ENCODE measurements around the gene FBXW8. TPM values are rescaled to one million over a fixed set of nuclear protein-coding genes. Genes with fewer than 3 reads are reported as not detected.

Gene FBXW8
- total and polyA plus RNA-seq, 7 experiments from 2014 or later = 4.8 to 13.2 (median 11.7) TPM

GRCh38 chr12:116885491-116885890 lies 25.3 kb upstream of the FBXW8 start:
- POLR2A ChIA-PET = no interaction called here
- H3K9me3 ChIP-seq (ENCODE audit: control insufficient read depth in 2 of 3, low read length in 3 of 3) = no peaks in the 10 kb centered on the region
- no peak for DNase-seq
- CTCF ChIA-PET = interaction anchor here (0.6 kb wide), 1 partner anchor 116 kb away, joined by 5 read pairs; no protein-coding TSS in a partner anchor
- no peak overlapping the region for H3K27ac Mint-ChIP-seq
- H3K4me1 Mint-ChIP-seq = peaks cover 11 to 22% (median 16%) of the 10 kb centered on the region in 7 donors
- H3K27me3 Mint-ChIP-seq = peaks cover 29 to 72% (median 40%) of the 10 kb centered on the region in 5 donors
- H3K36me3 ChIP-seq (ENCODE audit: control insufficient read depth in 2 of 3, insufficient read depth in 3 of 3, low read length in 3 of 3) = no peaks in the 10 kb centered on the region
- H3K4me1 ChIP-seq (ENCODE audit: control insufficient read depth in 2 of 2, insufficient read depth in 2 of 2, low read length in 2 of 2) = peaks cover 0 to 14% of the 10 kb centered on the region in 2 donors
- H3K4me3 Mint-ChIP-seq = no peak overlapping the region
- intact Hi-C loops (cut with micrococcal nuclease) = no loop called here
- H3K27me3 ChIP-seq (ENCODE audit: control insufficient read depth in 2 of 2, insufficient read depth in 2 of 2, low read length in 2 of 2) = peaks cover 0 to 8% of the 10 kb centered on the region in 2 donors
- H3K27ac ChIP-seq (ENCODE audit: low read depth, low read length) = no peak overlapping the region
- H3K9me3 Mint-ChIP-seq = peaks cover 0 to 3% (median 0%) of the 10 kb centered on the region in 11 donors
- ATAC-seq = peak; percentile 66
- no peaks in the 10 kb centered on the region for H3K36me3 Mint-ChIP-seq
- H3K4me3 ChIP-seq (ENCODE audit: low read length) = no peak overlapping the region

DNA sequence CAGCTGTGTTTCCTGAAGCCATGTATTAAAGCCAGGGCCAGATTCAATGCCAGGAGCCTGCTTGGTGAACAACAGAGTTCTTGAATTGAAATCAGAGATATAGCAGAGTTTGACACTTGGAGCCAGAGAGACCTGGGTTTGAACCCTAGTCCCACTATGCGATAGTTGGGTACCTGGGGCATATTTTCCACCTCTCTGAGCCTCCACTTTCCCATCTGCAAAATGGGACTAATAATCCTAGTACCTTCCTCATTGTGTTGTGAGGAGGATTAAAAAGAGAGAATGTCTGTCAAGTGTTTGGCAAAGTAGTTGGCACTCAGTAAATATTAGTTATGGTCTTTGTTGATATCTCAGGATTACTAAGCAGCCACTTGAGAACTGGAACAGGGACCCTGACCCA lies 23.5 kb upstream of the FBXW8 start:
- intact Hi-C loops (cut with micrococcal nuclease) = no loop called here
- H3K9me3 ChIP-seq (ENCODE audit: control insufficient read depth in 2 of 3, low read length in 3 of 3) = no peaks in the 10 kb centered on the region
- CTCF ChIA-PET = no interaction called here
- no peak overlapping the region for H3K4me3 Mint-ChIP-seq
- H3K36me3 ChIP-seq (ENCODE audit: control insufficient read depth in 2 of 3, insufficient read depth in 3 of 3, low read length in 3 of 3) = no peaks in the 10 kb centered on the region
- peaks cover 18 to 67% (median 29%) of the 10 kb centered on the region in 5 donors for H3K27me3 Mint-ChIP-seq
- peaks cover 0 to under 1% of the 10 kb centered on the region in 2 donors for H3K27me3 ChIP-seq (ENCODE audit: control insufficient read depth in 2 of 2, insufficient read depth in 2 of 2, low read length in 2 of 2)
- POLR2A ChIA-PET = no interaction called here
- H3K36me3 Mint-ChIP-seq = no peaks in the 10 kb centered on the region
- H3K4me3 ChIP-seq (ENCODE audit: low read length) = no peak overlapping the region
- H3K4me1 ChIP-seq (ENCODE audit: control insufficient read depth in 2 of 2, insufficient read depth in 2 of 2, low read length in 2 of 2) = peaks cover 0 to 3% of the 10 kb centered on the region in 2 donors
- DNase-seq (no peak), ATAC-seq (no peak)
- H3K27ac Mint-ChIP-seq = no peak overlapping the region
- peaks cover 0 to 5% (median 0%) of the 10 kb centered on the region in 11 donors for H3K9me3 Mint-ChIP-seq
- peaks cover 4 to 12% (median 6%) of the 10 kb centered on the region in 7 donors for H3K4me1 Mint-ChIP-seq
- H3K27ac ChIP-seq (ENCODE audit: low read depth, low read length) = no peak overlapping the region

DNA sequence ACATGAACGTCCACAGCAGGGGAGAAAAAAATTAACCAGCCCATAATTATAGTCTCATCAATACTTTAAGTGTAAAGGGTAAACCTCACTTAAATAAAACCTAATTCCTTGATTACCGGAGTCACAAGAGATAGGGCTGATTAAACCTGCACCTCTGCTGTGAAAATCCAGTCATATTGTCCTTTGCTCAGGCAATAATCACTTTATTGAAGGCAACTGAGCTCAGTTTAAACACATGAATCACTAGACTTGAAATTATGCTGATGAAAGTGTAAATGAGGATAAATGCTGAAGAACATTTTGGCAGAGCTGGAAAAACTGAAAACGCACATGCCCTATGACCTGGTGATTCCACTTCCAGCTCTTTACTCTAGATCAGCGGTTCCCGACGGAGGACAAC lies 22.9 kb upstream of the FBXW8 start:
- DNase-seq (no peak), ATAC-seq (no peak)
- Mint-ChIP-seq H3K27me3 (peaks cover 11 to 61% (median 24%) of the 10 kb centered on the region in 5 donors), H3K4me1 (peaks cover 0 to 5% (median 0%) of the 10 kb centered on the region in 7 donors), H3K4me3 (no peak overlapping the region), H3K36me3 (no peaks in the 10 kb centered on the region), H3K27ac (no peak overlapping the region), H3K9me3 (peaks cover 0 to 5% (median 0%) of the 10 kb centered on the region in 11 donors)
- H3K9me3 ChIP-seq (ENCODE audit: control insufficient read depth in 2 of 3, low read length in 3 of 3) = no peaks in the 10 kb centered on the region
- no peaks in the 10 kb centered on the region for H3K36me3 ChIP-seq (ENCODE audit: control insufficient read depth in 2 of 3, insufficient read depth in 3 of 3, low read length in 3 of 3)
- intact Hi-C loops (cut with micrococcal nuclease) = no loop called here
- H3K27me3 ChIP-seq (ENCODE audit: control insufficient read depth in 2 of 2, insufficient read depth in 2 of 2, low read length in 2 of 2) = no peaks in the 10 kb centered on the region
- no peaks in the 10 kb centered on the region for H3K4me1 ChIP-seq (ENCODE audit: control insufficient read depth in 2 of 2, insufficient read depth in 2 of 2, low read length in 2 of 2)
- POLR2A ChIA-PET = no interaction called here
- H3K4me3 ChIP-seq (ENCODE audit: low read length) = no peak overlapping the region
- CTCF ChIA-PET = no interaction called here
- no peak overlapping the region for H3K27ac ChIP-seq (ENCODE audit: low read depth, low read length)

- ATAC-seq = no peak
- Mint-ChIP-seq H3K9me3 (peaks cover 0 to 5% (median 0%) of the 10 kb centered on the region in 11 donors), H3K27ac (no peak overlapping the region)
These were observed 20.4 kb upstream of the FBXW8 start for GRCh38 chr12:116890330-116890729.

GRCh38 chr12:116891019-116891418 lies 19.7 kb upstream of the FBXW8 start:
- no peaks in the 10 kb centered on the region for H3K4me1 ChIP-seq (ENCODE audit: control insufficient read depth in 2 of 2, insufficient read depth in 2 of 2, low read length in 2 of 2)
- no peaks in the 10 kb centered on the region for H3K27me3 ChIP-seq (ENCODE audit: control insufficient read depth in 2 of 2, insufficient read depth in 2 of 2, low read length in 2 of 2)
- ChIA-PET POLR2A (no interaction called here), CTCF (no interaction called here)
- Mint-ChIP-seq H3K4me3 (no peak overlapping the region), H3K4me1 (no peaks in the 10 kb centered on the region), H3K36me3 (no peaks in the 10 kb centered on the region), H3K9me3 (peaks cover 0 to 5% (median 0%) of the 10 kb centered on the region in 11 donors), H3K27ac (no peak overlapping the region), H3K27me3 (peaks cover 0 to 41% (median 10%) of the 10 kb centered on the region in 5 donors)
- no peak overlapping the region for H3K4me3 ChIP-seq (ENCODE audit: low read length)
- ATAC-seq = no peak
- H3K9me3 ChIP-seq (ENCODE audit: control insufficient read depth in 2 of 3, low read length in 3 of 3) = no peaks in the 10 kb centered on the region
- no peak overlapping the region for H3K27ac ChIP-seq (ENCODE audit: low read depth, low read length)
- DNase-seq = no peak
- no peaks in the 10 kb centered on the region for H3K36me3 ChIP-seq (ENCODE audit: control insufficient read depth in 2 of 3, insufficient read depth in 3 of 3, low read length in 3 of 3)
- intact Hi-C loops (cut with micrococcal nuclease) = no loop called here

More at GRCh38 chr12:116890330-116890729, 20.4 kb upstream of the FBXW8 start:
- H3K4me3 ChIP-seq (ENCODE audit: low read length) = no peak overlapping the region
- H3K4me1 ChIP-seq (ENCODE audit: control insufficient read depth in 2 of 2, insufficient read depth in 2 of 2, low read length in 2 of 2) = no peaks in the 10 kb centered on the region
- H3K27ac ChIP-seq (ENCODE audit: low read depth, low read length) = no peak overlapping the region
- ChIA-PET POLR2A (no interaction called here), CTCF (no interaction called here)
- no peaks in the 10 kb centered on the region for H3K9me3 ChIP-seq (ENCODE audit: control insufficient read depth in 2 of 3, low read length in 3 of 3)
- intact Hi-C loops (cut with micrococcal nuclease) = no loop called here
- no peak for DNase-seq
- H3K27me3 ChIP-seq (ENCODE audit: control insufficient read depth in 2 of 2, insufficient read depth in 2 of 2, low read length in 2 of 2) = no peaks in the 10 kb centered on the region
- H3K36me3 ChIP-seq (ENCODE audit: control insufficient read depth in 2 of 3, insufficient read depth in 3 of 3, low read length in 3 of 3) = no peaks in the 10 kb centered on the region
- no peak overlapping the region for H3K4me3 Mint-ChIP-seq
- H3K36me3 Mint-ChIP-seq = no peaks in the 10 kb centered on the region
- no peaks in the 10 kb centered on the region for H3K4me1 Mint-ChIP-seq
- peaks cover 0 to 44% (median 10%) of the 10 kb centered on the region in 5 donors for H3K27me3 Mint-ChIP-seq

GRCh38 chr12:116892349-116893140 lies 18.2 kb upstream of the FBXW8 start:
- CTCF ChIA-PET = no interaction called here
- intact Hi-C loops (cut with micrococcal nuclease) = no loop called here
- no peak overlapping the region for H3K27ac ChIP-seq (ENCODE audit: low read depth, low read length)

DNA sequence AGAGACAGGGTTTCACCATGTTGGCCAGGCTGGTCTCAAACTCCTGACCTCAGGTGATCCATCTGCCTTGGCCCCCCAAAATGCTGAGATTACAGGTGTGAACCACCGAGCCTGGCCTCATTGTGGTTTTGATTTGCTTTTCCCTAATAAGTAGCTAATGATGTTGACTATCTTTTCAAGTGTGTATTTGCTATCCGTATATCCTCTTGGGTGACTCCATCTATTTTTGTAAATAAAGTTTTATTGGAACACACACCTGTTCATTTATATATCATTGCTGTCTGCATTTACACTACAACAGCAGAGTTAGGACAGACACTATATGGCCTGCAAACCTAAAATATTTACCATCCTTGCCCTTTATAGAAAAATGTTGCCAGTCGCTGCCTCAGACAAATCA lies 15.8 kb upstream of the FBXW8 start:
- no peaks in the 10 kb centered on the region for H3K9me3 ChIP-seq (ENCODE audit: control insufficient read depth in 2 of 3, low read length in 3 of 3)
- POLR2A ChIA-PET = no interaction called here
- H3K27ac ChIP-seq (ENCODE audit: low read depth, low read length) = no peak overlapping the region
- H3K4me3 ChIP-seq (ENCODE audit: low read length) = no peak overlapping the region
- ATAC-seq (no peak), DNase-seq (no peak)
- CTCF ChIA-PET = no interaction called here
- Mint-ChIP-seq H3K27ac (no peak overlapping the region), H3K27me3 (peaks cover 5 to 42% (median 13%) of the 10 kb centered on the region in 5 donors), H3K4me3 (no peak overlapping the region), H3K36me3 (no peaks in the 10 kb centered on the region), H3K9me3 (peaks cover 0 to 5% (median 0%) of the 10 kb centered on the region in 11 donors), H3K4me1 (no peaks in the 10 kb centered on the region)
- H3K27me3 ChIP-seq (ENCODE audit: control insufficient read depth in 2 of 2, insufficient read depth in 2 of 2, low read length in 2 of 2) = no peaks in the 10 kb centered on the region
- H3K36me3 ChIP-seq (ENCODE audit: control insufficient read depth in 2 of 3, insufficient read depth in 3 of 3, low read length in 3 of 3) = no peaks in the 10 kb centered on the region
- intact Hi-C loops (cut with micrococcal nuclease) = no loop called here
- H3K4me1 ChIP-seq (ENCODE audit: control insufficient read depth in 2 of 2, insufficient read depth in 2 of 2, low read length in 2 of 2) = no peaks in the 10 kb centered on the region

More at GRCh38 chr12:116892349-116893140, 18.2 kb upstream of the FBXW8 start:
- Histone ChIP-seq H3K27me3 (ENCODE audit: control insufficient read depth in 2 of 2, insufficient read depth in 2 of 2, low read length in 2 of 2) (no peaks in the 10 kb centered on the region), H3K4me3 (ENCODE audit: low read length) (no peak overlapping the region), H3K9me3 (ENCODE audit: control insufficient read depth in 2 of 3, low read length in 3 of 3) (no peaks in the 10 kb centered on the region), H3K4me1 (ENCODE audit: control insufficient read depth in 2 of 2, insufficient read depth in 2 of 2, low read length in 2 of 2) (no peaks in the 10 kb centered on the region), H3K36me3 (ENCODE audit: control insufficient read depth in 2 of 3, insufficient read depth in 3 of 3, low read length in 3 of 3) (no peaks in the 10 kb centered on the region)
- ATAC-seq (no peak), DNase-seq (no peak)
- Mint-ChIP-seq H3K36me3 (no peaks in the 10 kb centered on the region), H3K27ac (no peak overlapping the region), H3K27me3 (peaks cover 0 to 40% (median 8%) of the 10 kb centered on the region in 5 donors), H3K4me1 (no peaks in the 10 kb centered on the region), H3K9me3 (peaks cover 0 to 5% (median 0%) of the 10 kb centered on the region in 11 donors), H3K4me3 (no peak overlapping the region)
- POLR2A ChIA-PET = no interaction called here

Measured in naive thymus-derived CD4-positive, alpha-beta T cell (primary cell).